Mesenchymal stem cell (in vitro differentiated cells and primary cell): ENCODE results near the gene CTBP2.

ENCODE experiments used
- DNase-seq: peaks from one replicate; pipeline ENCODE4 v3.0.0-alpha.2; 2013
- H2AFZ ChIP-seq: one replicate; pipeline ENCODE4 v1.6.1; 2013; ENCODE audit warnings: low read depth, mild to moderate bottlenecking, control low read depth, inconsistent platforms, low read length, moderate library complexity
- H2AK5ac ChIP-seq: 2 replicates; pipeline ENCODE4 v1.6.1; 2013; ENCODE audit warnings: low read length, moderate library complexity, mild to moderate bottlenecking, inconsistent platforms; ENCODE audit not compliant: severe bottlenecking
- H2BK120ac ChIP-seq: one replicate; pipeline ENCODE4 v1.6.1; 2013; ENCODE audit warnings: low read depth, mild to moderate bottlenecking, inconsistent platforms, low read length, moderate library complexity
- H2BK12ac ChIP-seq, 2 experiments: one replicate each; pipeline ENCODE4 v1.6.1; 2013; ENCODE audit warnings: inconsistent platforms in 2 of 2, low read length in 2 of 2, mild to moderate bottlenecking in 2 of 2, moderate library complexity in 2 of 2, control low read depth in 1 of 2
- H2BK15ac ChIP-seq: one replicate; pipeline ENCODE4 v1.6.1; 2013; ENCODE audit warnings: mild to moderate bottlenecking, low read depth, inconsistent platforms; ENCODE audit not compliant: poor library complexity, severe bottlenecking
- H2BK5ac ChIP-seq: 2 replicates; pipeline ENCODE4 v1.6.1; 2013; ENCODE audit warnings: low read depth, mild to moderate bottlenecking, low read length, control low read depth, inconsistent platforms; ENCODE audit not compliant: poor library complexity, severe bottlenecking
- H3K14ac ChIP-seq, 2 experiments: one replicate each; pipeline ENCODE4 v1.6.1; 2013; ENCODE audit warnings: inconsistent platforms in 2 of 2, low read length in 2 of 2, control low read depth in 1 of 2, mild to moderate bottlenecking in 1 of 2, moderate library complexity in 1 of 2
- H3K18ac ChIP-seq, 2 experiments: one replicate each; pipeline ENCODE4 v1.6.1; 2013; ENCODE audit warnings: inconsistent platforms in 2 of 2, low read length in 2 of 2, control low read depth in 1 of 2, low read depth in 1 of 2, mild to moderate bottlenecking in 1 of 2
- H3K23ac ChIP-seq, 2 experiments: one replicate each; pipeline ENCODE4 v1.6.1; 2013; ENCODE audit warnings: inconsistent platforms in 2 of 2, low read length in 2 of 2, mild to moderate bottlenecking in 2 of 2, moderate library complexity in 2 of 2, control low read depth in 1 of 2
- H3K27ac ChIP-seq: 2 replicates; pipeline ENCODE4 v1.5.1; 2013; ENCODE audit warnings: mild to moderate bottlenecking, moderate library complexity, low read length, control low read depth, inconsistent platforms; ENCODE audit not compliant: poor library complexity, severe bottlenecking
- H3K27me3 ChIP-seq, 2 experiments: 2 replicates each; pipeline versions ENCODE4 v1.6.1 to v1.7.0; 2013; ENCODE audit warnings: low read length in 2 of 2, mild to moderate bottlenecking in 2 of 2, moderate library complexity in 2 of 2, control low read depth in 1 of 2, inconsistent platforms in 1 of 2; ENCODE audit not compliant: control insufficient read depth in 1 of 2, insufficient read depth in 1 of 2
- H3K36me3 ChIP-seq, 2 experiments: 2 replicates each; pipeline versions ENCODE4 v1.6.1 to v1.7.0; 2013; ENCODE audit warnings: low read length in 2 of 2, control low read depth in 1 of 2, inconsistent platforms in 1 of 2, low read depth in 1 of 2, mild to moderate bottlenecking in 1 of 2; ENCODE audit not compliant: insufficient read depth in 2 of 2, control insufficient read depth in 1 of 2
- H3K4ac ChIP-seq, 2 experiments: one replicate each; pipeline ENCODE4 v1.6.1; 2013; ENCODE audit warnings: inconsistent platforms in 2 of 2, low read length in 2 of 2, mild to moderate bottlenecking in 2 of 2, moderate library complexity in 2 of 2, control low read depth in 1 of 2, low read depth in 1 of 2
- H3K4me1 ChIP-seq: 2 replicates; pipeline ENCODE4 v1.6.1; 2013; ENCODE audit warnings: low read depth, low read length, control low read depth; ENCODE audit not compliant: control insufficient read depth, insufficient read depth
- H3K4me2 ChIP-seq: 2 replicates; pipeline ENCODE4 v1.6.1; 2013; ENCODE audit warnings: low read length, mild to moderate bottlenecking, inconsistent platforms; ENCODE audit not compliant: poor library complexity, severe bottlenecking
- H3K4me3 ChIP-seq, 2 experiments: 2 replicates each; pipeline versions ENCODE4 v1.5.1 to v1.7.0; 2013; ENCODE audit warnings: low read length in 2 of 2, mild to moderate bottlenecking in 2 of 2, control low read depth in 1 of 2, low read depth in 1 of 2; ENCODE audit not compliant: insufficient read depth in 1 of 2
- H3K79me1 ChIP-seq: replicated peaks from 2 replicates; pipeline ENCODE4 v1.6.1; 2013; ENCODE audit warnings: mild to moderate bottlenecking, control low read depth, low read length, inconsistent platforms; ENCODE audit not compliant: poor library complexity, severe bottlenecking
- H3K9ac ChIP-seq: 2 replicates; pipeline ENCODE4 v1.7.0; 2013; ENCODE audit warnings: mild to moderate bottlenecking, low read length, moderate library complexity
- H3K9me3 ChIP-seq: 2 replicates; pipeline ENCODE4 v1.7.0; 2013; ENCODE audit warnings: mild to moderate bottlenecking, low read length; ENCODE audit not compliant: control insufficient read depth
- H4K8ac ChIP-seq: one replicate; pipeline ENCODE4 v1.6.1; 2013; ENCODE audit warnings: inconsistent platforms, mild to moderate bottlenecking, low read length, moderate library complexity
- H4K91ac ChIP-seq: one replicate; pipeline ENCODE4 v1.6.1; 2013; ENCODE audit warnings: mild to moderate bottlenecking, low read length, inconsistent platforms
- WGBS: methylation state at CpG from one replicate; pipeline ENCODE4 v1.1.7; 2013; ENCODE audit warnings: mixed read lengths; 5-methylcytosine and 5-hydroxymethylcytosine counted together

CTBP2 gene

GRCh38 chr10:124997771-124998623, 162.4 kb downstream of the CTBP2 start:
- DNase-seq: no peak
- WGBS: 95% methylated on average over 34 of the region's 35 CpGs

DNA sequence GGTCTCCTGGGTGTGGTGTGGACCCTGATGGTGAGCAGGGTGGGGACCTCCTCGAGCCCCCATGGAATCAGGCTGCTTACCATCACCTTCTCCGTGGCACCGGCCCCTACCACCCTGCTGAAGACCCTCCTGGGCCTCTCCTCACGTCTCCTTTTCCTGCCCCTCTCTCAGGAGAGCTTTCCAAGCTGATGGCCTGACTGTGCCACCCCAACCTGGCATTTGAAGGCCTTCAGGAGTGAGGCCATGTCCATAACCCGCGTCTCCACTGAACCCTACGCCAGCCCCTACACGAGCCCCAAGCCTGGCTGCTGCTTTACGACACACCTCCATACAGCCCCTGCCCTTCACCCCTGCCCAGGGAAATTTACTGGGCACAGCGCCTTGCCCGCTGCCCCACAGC, 163.1 kb downstream of the CTBP2 start:
- H3K79me1 ChIP-seq: peaks cover 53% of the 10 kb centered on the region
- H3K23ac ChIP-seq: no peak overlapping the region
- no peak for DNase-seq
- no peak overlapping the region for H2BK15ac ChIP-seq
- H3K27me3 ChIP-seq: no peaks in the 10 kb centered on the region
- H3K4me1 ChIP-seq: peaks cover 2% of the 10 kb centered on the region
- H3K4me2 ChIP-seq: no peak overlapping the region
- H3K4me3 ChIP-seq: no peak overlapping the region
- no peak overlapping the region for H3K18ac ChIP-seq
- no peak overlapping the region for H2AK5ac ChIP-seq
- H3K36me3 ChIP-seq: peaks cover 86 to 98% of the 10 kb centered on the region in 2 experiments
- no peak overlapping the region for H2BK12ac ChIP-seq
- H2BK120ac ChIP-seq: no peak overlapping the region
- H2AFZ ChIP-seq: no peak overlapping the region
- no peak overlapping the region for H3K27ac ChIP-seq
- no peak overlapping the region for H4K91ac ChIP-seq
- H3K14ac ChIP-seq: no peak overlapping the region
- no peak overlapping the region for H3K4ac ChIP-seq
- H3K9ac ChIP-seq: no peak overlapping the region
- WGBS: 95% methylated on average over 10 of the region's 11 CpGs
- no peak overlapping the region for H4K8ac ChIP-seq
- no peak overlapping the region for H2BK5ac ChIP-seq
- no peaks in the 10 kb centered on the region for H3K9me3 ChIP-seq

More at GRCh38 chr10:124997771-124998623, 162.4 kb downstream of the CTBP2 start:
- H2AFZ ChIP-seq: no peak overlapping the region
- peaks cover 2% of the 10 kb centered on the region for H3K4me1 ChIP-seq
- H2AK5ac ChIP-seq: no peak overlapping the region
- no peak overlapping the region for H2BK15ac ChIP-seq
- H2BK5ac ChIP-seq: no peak overlapping the region
- H3K4me2 ChIP-seq: no peak overlapping the region
- no peak overlapping the region for H3K27ac ChIP-seq
- peaks cover 86 to 99% of the 10 kb centered on the region in 2 experiments for H3K36me3 ChIP-seq
- no peak overlapping the region for H3K14ac ChIP-seq
- no peak overlapping the region for H3K4me3 ChIP-seq
- H4K8ac ChIP-seq: no peak overlapping the region
- H3K4ac ChIP-seq: no peak overlapping the region
- H3K23ac ChIP-seq: no peak overlapping the region
- no peaks in the 10 kb centered on the region for H3K27me3 ChIP-seq
- H2BK120ac ChIP-seq: no peak overlapping the region
- H2BK12ac ChIP-seq: no peak overlapping the region
- H3K9me3 ChIP-seq: no peaks in the 10 kb centered on the region
- H3K18ac ChIP-seq: no peak overlapping the region
- peaks cover 60% of the 10 kb centered on the region for H3K79me1 ChIP-seq
- H4K91ac ChIP-seq: no peak overlapping the region
- H3K9ac ChIP-seq: no peak overlapping the region

GRCh38 chr10:124996854-124997215, 163.5 kb downstream of the CTBP2 start:
- no peak overlapping the region for H3K27ac ChIP-seq
- no peak overlapping the region for H2BK12ac ChIP-seq
- H2AFZ ChIP-seq: no peak overlapping the region
- DNase-seq: no peak
- H3K23ac ChIP-seq: no peak overlapping the region
- H2BK120ac ChIP-seq: no peak overlapping the region
- H3K27me3 ChIP-seq: no peaks in the 10 kb centered on the region
- H3K4me3 ChIP-seq: no peak overlapping the region
- no peak overlapping the region for H3K4me2 ChIP-seq
- no peak overlapping the region for H2BK15ac ChIP-seq
- no peak overlapping the region for H4K91ac ChIP-seq
- no peak overlapping the region for H2BK5ac ChIP-seq
- no peak overlapping the region for H3K18ac ChIP-seq
- H4K8ac ChIP-seq: no peak overlapping the region
- H2AK5ac ChIP-seq: no peak overlapping the region
- H3K79me1 ChIP-seq: peaks cover 51% of the 10 kb centered on the region
- no peak overlapping the region for H3K14ac ChIP-seq
- peaks cover 86 to 98% of the 10 kb centered on the region in 2 experiments for H3K36me3 ChIP-seq
- H3K4ac ChIP-seq: no peak overlapping the region
- H3K9ac ChIP-seq: no peak overlapping the region
- WGBS: 94% methylated on average over 17 of the region's 17 CpGs
- H3K4me1 ChIP-seq: peaks cover 2% of the 10 kb centered on the region
- H3K9me3 ChIP-seq: no peaks in the 10 kb centered on the region

GRCh38 chr10:124996127-124996853, 164.1 kb downstream of the CTBP2 start:
- Histone ChIP-seq H2BK15ac (no peak overlapping the region), H4K8ac (no peak overlapping the region), H2BK12ac (no peak overlapping the region), H3K27ac (no peak overlapping the region), H3K79me1 (peaks cover 51% of the 10 kb centered on the region), H2BK120ac (no peak overlapping the region), H3K9me3 (no peaks in the 10 kb centered on the region), H2AK5ac (no peak overlapping the region), H3K14ac (no peak overlapping the region), H3K36me3 (peaks cover 87 to 98% of the 10 kb centered on the region in 2 experiments), H4K91ac (no peak overlapping the region), H3K18ac (no peak overlapping the region), H3K4me2 (no peak overlapping the region), H2BK5ac (no peak overlapping the region), H3K27me3 (no peaks in the 10 kb centered on the region), H3K9ac (no peak overlapping the region), H3K4me3 (no peak overlapping the region), H3K23ac (no peak overlapping the region), H2AFZ (no peak overlapping the region), H3K4me1 (peaks cover 2% of the 10 kb centered on the region), H3K4ac (no peak overlapping the region)
- WGBS: 95% methylated on average over 24 of the region's 24 CpGs
- DNase-seq: no peak
